Activated T-cell treated with anti-CD3 and anti-CD28 coated beads, Interleukin-2, amount 50 U/mL, for 48 hours (primary cell): Measurements from ENCODE around the gene PLEKHA7.

Experiments used
- DNase-seq, 2 experiments: peaks; one replicate each; pipeline ENCODE4 v3.0.0-alpha.2; 2020

PLEKHA7 gene

GRCh38 chr11:16804104-16804947 is 209.9 kb downstream of the PLEKHA7 start:
- DNase-seq: no peak

DNA sequence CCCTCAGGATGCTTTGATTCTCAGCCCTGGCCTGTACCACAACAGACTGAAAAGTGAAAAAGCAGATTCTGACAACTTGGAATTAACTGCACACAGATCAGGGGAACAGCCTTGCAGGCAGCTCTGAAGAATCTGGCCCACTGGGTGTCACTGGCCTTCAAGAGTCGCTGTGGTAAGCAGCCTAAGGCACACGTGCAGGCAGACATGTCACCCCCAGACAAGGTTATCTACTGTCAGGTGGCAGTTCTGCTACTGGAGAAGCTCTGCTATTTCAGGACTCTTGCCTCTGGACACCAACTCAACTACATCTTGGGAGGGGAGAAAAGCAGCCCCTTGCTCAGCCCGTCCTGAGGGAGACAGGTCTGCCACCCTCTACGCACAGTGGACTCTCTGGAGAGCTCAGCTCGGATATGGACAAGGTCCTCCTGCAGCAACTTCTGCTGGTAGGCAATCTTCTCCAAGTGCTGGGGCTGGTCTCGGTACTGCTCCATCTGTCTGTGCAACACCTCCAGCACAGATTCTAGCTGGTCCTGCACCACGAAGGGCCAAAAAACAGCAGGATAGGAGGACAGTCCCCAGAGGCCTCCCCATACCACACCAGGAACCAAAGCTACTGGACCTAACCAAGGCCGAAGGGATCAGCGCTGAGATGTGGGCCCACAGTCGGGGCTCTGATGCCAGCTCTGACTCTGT is 212.8 kb downstream of the PLEKHA7 start:
- DNase-seq: no peak

DNA sequence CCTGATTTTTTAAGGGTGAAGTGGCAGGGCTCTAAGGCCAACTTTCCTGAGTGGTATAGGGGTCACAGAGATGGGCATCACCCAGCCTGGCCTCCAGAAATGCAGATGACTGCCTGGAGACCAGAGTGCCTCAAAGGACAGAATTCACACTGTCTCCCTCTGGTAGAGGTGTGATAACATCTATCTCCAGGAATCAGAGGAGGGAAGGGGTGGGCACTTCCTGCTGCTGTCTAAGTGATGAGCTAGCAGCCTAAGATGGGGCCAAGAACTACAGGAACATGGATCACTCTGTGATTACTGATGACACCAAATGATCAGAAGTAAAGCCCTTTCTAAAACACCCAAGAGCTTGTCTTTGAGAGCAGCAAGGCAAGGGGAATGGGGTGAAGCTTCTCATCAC is 213.8 kb downstream of the PLEKHA7 start:
- no peak for DNase-seq

GRCh38 chr11:16799890-16800289 is 214.3 kb downstream of the PLEKHA7 start:
- DNase-seq: no peak

- DNase-seq: no peak
Observed at GRCh38 chr11:16799221-16799620, 215.0 kb downstream of the PLEKHA7 start.

DNA sequence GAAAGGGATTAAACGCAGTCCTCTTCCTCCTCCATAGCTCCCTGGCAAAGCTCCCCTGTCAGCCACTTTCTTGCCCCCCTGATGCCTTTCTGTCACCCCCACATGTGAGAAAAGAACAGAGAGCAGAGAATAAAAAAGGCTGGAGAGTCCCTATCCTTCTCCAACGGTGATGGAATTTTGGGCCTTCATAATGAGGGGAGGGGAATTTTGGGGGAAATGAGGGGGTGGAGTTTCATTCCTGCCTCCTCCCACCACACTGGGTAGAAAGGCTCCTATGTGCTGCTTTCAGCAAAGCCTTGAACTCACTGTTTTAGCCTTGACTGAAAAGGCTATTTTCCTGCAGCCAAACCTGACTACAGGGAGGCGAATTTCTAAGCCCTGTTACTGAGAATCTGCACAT is 216.4 kb downstream of the PLEKHA7 start:
- no peak for DNase-seq

GRCh38 chr11:16796311-16796710 is 217.9 kb downstream of the PLEKHA7 start:
- DNase-seq: no peak

DNA sequence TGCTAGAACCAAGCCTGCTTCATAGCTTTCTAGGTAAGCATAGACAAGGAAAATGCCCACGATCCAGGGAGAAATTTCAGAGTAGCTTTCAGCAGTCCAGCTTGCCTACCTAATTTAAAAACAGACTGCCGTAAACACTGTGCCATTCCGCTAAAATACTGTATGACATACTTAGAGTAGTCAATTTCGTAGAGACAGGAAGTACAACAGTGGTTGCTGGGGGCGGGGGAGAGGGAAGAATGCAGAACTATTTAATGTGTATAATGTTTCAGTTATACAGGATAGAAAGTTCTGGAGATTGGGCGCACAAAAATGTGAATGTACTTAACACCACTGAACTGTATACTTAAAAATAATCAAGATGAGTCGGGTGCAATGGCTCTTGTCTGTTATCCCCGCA is 219.1 kb downstream of the PLEKHA7 start:
- DNase-seq: no peak

GRCh38 chr11:16794047-16794818 is 220.0 kb downstream of the PLEKHA7 start:
- DNase-seq: no peak

- no peak for DNase-seq
Observed at GRCh38 chr11:16793511-16793910, 220.7 kb downstream of the PLEKHA7 start.

GRCh38 chr11:16793009-16793408 is 221.2 kb downstream of the PLEKHA7 start:
- no peak for DNase-seq

- DNase-seq: no peak
Observed at GRCh38 chr11:16792426-16792825, 221.8 kb downstream of the PLEKHA7 start.

DNA sequence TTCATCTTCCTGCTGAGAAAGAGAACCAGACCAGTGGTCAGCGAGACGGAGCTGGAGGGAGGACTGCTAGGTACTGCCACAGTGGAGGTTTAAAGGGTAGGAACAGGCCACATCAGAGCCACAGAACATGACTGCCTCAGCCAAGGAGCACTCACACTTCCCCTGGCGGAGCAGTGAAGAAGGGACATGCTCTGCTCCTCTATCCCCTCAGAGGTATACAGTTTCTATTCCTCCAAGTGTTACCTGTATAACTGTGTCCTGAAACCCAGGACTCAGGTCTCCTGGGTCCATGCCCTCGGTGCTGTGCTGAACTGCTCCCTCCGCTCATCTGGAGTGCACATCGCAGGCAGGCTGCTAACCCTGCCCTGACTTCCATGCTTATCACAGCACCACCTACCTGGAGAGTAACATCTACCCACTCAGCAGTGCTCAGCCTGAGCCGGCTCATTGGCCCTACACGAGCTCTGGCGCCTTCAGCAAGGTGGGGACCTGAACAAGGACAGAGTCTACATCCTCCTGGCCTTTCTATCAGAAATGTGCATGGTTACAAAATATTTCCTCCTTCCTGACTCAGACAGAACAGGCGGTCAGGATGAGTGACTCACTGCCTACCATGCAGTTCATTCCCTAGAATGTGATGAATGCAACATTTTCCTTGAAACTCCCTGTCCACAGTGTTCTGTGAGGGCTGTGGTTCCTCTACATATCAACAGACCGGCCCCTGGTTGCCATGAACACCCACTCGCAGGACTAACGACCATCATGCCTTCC is 222.8 kb downstream of the PLEKHA7 start:
- peak in 1 of 2 experiments; percentile 27 for DNase-seq

- DNase-seq: no peak
Observed at GRCh38 chr11:16790486-16791190, 223.6 kb downstream of the PLEKHA7 start.

DNA sequence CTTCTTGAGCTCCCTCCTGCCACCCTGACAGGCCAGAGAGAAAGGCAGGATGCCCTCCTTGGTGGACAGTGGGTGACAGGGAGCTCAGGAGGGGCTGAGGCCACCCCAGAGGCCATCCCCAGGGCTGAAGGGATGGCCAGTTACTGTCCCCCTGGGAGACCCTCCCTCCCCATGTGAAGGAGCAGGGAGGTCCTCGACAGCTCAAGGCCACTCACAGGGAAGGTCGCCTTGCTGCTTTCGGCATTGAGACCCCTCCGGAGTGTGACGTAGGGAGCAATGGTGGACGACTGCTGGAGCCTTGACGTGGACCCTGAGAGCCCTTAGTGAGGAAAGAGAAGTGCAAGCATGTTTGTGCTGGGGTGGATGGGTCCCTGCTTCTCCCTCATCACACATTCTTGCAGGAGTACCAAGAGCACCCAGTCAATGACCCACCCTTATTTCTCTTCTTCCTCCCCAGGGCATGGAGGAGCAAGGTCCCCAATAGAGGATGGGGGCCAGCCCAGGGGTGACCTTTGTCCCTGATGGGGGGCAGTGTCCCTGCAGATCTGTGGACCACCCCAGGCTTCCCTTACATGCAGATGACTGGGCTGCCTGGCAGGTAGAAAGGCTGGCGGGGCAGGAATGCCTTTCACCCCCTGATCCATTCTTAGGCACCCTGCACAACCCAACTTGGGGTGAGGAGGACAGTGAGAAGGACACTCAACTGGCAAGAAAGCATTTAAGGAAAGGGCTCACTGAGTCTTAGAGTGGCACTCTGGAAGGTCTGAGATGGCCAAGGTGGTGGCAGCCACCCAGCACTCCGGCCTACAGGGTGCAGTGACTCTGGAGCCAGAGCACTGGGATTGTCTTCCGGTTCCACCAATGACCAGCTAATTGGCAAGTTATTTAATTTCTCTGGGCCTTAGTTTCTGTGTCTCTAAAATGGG is 224.4 kb downstream of the PLEKHA7 start:
- no peak for DNase-seq

DNA sequence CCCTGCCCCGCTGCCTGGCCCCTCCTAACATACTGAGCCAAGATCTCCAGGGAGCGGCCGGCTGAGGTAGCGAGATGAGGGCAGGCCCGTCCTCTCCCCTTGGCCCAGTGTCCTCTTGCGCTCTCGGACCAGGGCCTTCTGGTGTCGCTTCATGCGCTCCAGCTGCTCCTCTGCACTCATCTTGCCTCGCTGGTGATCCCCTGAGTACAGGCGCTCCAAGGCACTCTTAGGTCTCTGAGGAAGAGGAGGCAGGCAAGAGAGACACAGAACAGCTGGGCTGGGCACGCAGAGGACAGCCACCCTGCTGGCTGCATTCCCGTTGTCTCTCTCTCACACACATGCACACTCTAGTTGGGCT is 225.2 kb downstream of the PLEKHA7 start:
- DNase-seq: no peak

DNA sequence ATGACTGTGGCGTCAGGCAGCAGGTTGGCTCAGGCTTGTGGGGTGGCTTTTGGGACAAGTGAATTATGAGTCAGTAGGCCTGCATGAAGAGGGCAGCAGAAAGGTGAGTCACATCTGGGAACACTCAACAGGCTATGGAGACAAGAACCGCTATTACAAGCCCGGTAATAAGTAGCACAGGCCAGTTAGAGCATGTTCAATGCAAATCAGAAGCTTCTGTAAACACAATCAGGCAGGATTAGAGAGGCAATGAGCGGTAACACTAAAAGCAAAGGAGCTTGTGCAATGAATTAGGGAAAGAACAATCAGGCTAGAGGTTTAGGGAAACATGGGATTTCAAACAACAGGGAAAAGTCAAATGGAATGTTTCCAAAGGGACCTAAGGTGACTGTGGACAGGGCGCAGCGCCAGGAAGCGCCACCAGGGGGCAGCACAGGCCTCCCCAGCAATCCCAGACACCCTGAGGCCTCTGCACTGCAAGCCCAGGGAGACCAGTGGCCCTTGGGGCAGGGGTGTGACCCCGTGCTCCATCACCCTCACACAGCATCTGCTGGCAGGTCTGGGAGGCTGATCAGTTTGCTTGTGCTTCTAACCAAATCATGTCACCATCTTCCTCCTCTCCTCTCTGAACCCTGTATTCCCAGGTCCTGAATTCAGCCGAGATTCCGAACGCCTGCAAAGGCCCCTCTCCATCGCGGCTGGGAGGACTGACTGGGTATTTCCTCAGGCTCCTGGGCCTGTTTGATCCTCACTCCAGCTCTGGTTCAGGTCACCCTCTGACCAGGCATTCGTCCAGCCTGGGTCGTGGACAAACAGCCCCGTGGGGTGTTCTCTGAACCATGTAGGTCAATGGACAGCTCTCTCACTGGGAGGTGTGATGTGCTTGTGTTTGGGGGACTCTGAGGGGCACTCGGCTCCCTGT is 225.8 kb downstream of the PLEKHA7 start:
- peak; percentile 65 to 76 for DNase-seq

DNA sequence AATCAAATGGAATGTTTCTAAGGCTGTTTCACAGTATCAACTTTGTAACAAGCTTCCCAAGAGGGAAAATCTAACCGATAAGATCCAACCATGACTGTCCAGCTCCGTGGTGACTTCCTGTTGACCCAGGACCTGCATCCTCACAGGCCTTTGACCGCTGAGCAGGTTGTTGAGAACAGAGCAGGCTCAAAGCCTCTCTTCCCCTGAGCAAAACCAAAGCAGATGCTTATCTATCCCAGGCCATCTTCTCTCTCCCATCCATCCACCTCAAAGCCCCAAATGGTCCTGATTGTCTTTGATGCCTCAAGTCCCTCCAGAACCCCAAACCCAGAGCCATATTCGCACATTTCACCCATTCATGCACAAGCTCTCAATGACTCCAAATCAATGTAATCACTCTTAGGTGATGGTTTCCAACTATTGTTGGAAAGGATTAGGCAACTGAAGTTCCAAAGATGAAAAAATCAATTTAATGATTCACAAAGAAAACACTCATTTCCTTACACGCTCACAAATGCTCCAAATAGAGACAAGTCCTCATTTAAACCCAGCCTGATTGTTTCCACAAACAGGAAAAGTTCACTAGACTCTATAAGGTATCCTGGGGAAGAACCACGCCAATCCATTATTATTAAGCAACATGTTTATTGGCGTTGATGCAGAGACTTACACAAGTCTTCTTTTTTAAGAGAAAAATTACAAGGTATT is 227.0 kb downstream of the PLEKHA7 start:
- no peak for DNase-seq

DNA sequence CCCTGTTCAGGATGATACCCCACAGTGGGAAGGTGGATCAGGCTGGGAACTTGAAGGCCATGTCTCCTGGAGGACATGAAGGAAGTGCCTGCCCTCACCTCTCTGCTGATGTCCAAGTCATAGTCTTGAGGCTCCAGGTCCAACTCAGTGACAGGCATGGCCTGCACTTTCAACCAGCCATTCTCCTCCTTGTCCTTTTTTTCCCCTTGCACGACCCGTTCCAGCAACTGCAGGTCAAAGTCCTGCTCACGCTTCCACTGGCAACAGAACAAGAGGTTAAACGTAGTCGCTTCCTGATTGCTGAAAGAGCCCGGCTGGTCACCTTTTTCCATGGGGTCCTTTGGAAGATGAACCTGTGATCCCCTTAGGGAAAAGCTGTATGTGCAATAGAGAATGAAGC is 228.1 kb downstream of the PLEKHA7 start:
- DNase-seq: no peak
